ENCODE data around the gene CER1. TPM values are rescaled to one million over a fixed set of nuclear protein-coding genes. Genes with fewer than 3 reads are reported as not detected.
A peak's percentile ranks its signal among the peaks of the same experiment; 100 is the strongest.

The CER1 gene
- total RNA-seq (under 1 TPM in 2 of 10 donors, not detected in 8; 0.30 to 0.35 TPM), polyA plus RNA-seq (not detected)
- long read RNA-seq, donor 1, result 0 reads
- long read RNA-seq, donor 2, result 0 reads
- long read RNA-seq, donor 3, result 0 reads

GRCh38 chr9:14722391-14723035 lies at the start of gene CER1:
CER1 (minus strand) TSS chr9:14722733; CDS start chr9:14722672, 61 bp downstream.
- no peaks in the 10 kb centered on the region for H3K4me1 ChIP-seq
- ATAC-seq (no peak), DNase-seq (no peak)
- H3K36me3 ChIP-seq, result no peaks in the 10 kb centered on the region
- peaks cover 0 to 11% (median 0%) of the 10 kb centered on the region in 7 donors for H3K27me3 ChIP-seq
- TF ChIP-seq CTCF (IDR thresholded peaks at IDR 0.05), result no peak
- WGBS, 2 donors, result 54 to 59% methylated on average over 7 of the region's 7 CpGs
- intact Hi-C loops (cut with DNase I), result no loop called here
- H3K9me3 ChIP-seq, result no peaks in the 10 kb centered on the region
- no peak within 1 kb of the TSS for H3K27ac ChIP-seq
- H3K4me3 ChIP-seq, result no peak within 1 kb of the TSS

GRCh38 chr9:14770592-14770991 lies 48.1 kb upstream of the CER1 start:
- ATAC-seq, result no peak
- Histone ChIP-seq H3K27me3 (peaks cover 0 to 3% (median 0%) of the 10 kb centered on the region in 7 donors), H3K4me3 (no peak overlapping the region), H3K27ac (no peak overlapping the region), H3K9me3 (no peaks in the 10 kb centered on the region), H3K4me1 (peaks cover 0 to 8% (median 0%) of the 10 kb centered on the region in 9 donors), H3K36me3 (no peaks in the 10 kb centered on the region)
- WGBS, 2 donors, result 78 to 79% methylated on average over 7 of the region's 7 CpGs
- DNase-seq, result no peak
- TF ChIP-seq CTCF (IDR thresholded peaks at IDR 0.05), result no peak
- intact Hi-C loops (cut with DNase I), result loop anchor here in 1 of 10 donors (10.0 kb wide), 1 partner anchor 156 kb away; no protein-coding TSS in a partner anchor

- intact Hi-C loops (cut with DNase I), result loop anchor here in 9 of 10 donors (2.0 to 10.0 kb wide), 8 partner anchors 144 to 1734 kb away; no protein-coding TSS in a partner anchor
- ATAC-seq, result peak in 3 of 8 donors; percentile 42 to 66 (median 65)
- TF ChIP-seq CTCF (IDR thresholded peaks at IDR 0.05), result peak in 5 of 9 donors; percentile 14 to 46 (median 36)
- Histone ChIP-seq H3K27ac (no peak overlapping the region), H3K27me3 (peaks cover 0 to 5% (median 0%) of the 10 kb centered on the region in 7 donors), H3K9me3 (no peaks in the 10 kb centered on the region), H3K4me3 (no peak overlapping the region), H3K36me3 (no peaks in the 10 kb centered on the region), H3K4me1 (peaks cover 0 to 8% (median 0%) of the 10 kb centered on the region in 9 donors)
- WGBS, 2 donors, result 24 to 32% methylated on average over 3 of the region's 3 CpGs
- no peak for DNase-seq
Measured at GRCh38 chr9:14769230-14769571, 46.7 kb upstream of the CER1 start.

- Histone ChIP-seq H3K27ac (no peak overlapping the region), H3K9me3 (no peaks in the 10 kb centered on the region), H3K4me3 (no peak overlapping the region), H3K27me3 (peaks cover 0 to 5% (median 0%) of the 10 kb centered on the region in 7 donors), H3K36me3 (no peaks in the 10 kb centered on the region), H3K4me1 (peaks cover 0 to 8% (median 0%) of the 10 kb centered on the region in 9 donors)
- peak; percentile 52 to 79 (median 76) for TF ChIP-seq CTCF (IDR thresholded peaks at IDR 0.05)
- DNase-seq (no peak), ATAC-seq (peak in 6 of 8 donors; percentile 15 to 56 (median 34))
- 31 to 35% methylated on average over 8 of the region's 8 CpGs for WGBS, 2 donors
- intact Hi-C loops (cut with DNase I), result loop anchor here in 9 of 10 donors (2.0 to 10.0 kb wide), 8 partner anchors 144 to 1734 kb away; no protein-coding TSS in a partner anchor
Measured at GRCh38 chr9:14768405-14769229, 46.1 kb upstream of the CER1 start.

Measured in heart right ventricle (tissue), 16 donors.